ENCODE data around the gene RAB3A. TPM values are rescaled to one million over a fixed set of nuclear protein-coding genes. Genes with fewer than 3 reads are reported as not detected.

The RAB3A gene
- total and polyA plus RNA-seq, 9 of the 15 experiments (the other 6 are each of a cell fraction or from before 2014, with no cell fraction given) = 0.17 to 5.1 (median 0.90) TPM; not detected in 1

GRCh38 chr19:18171605-18172327, 32.1 kb downstream of the RAB3A start:
- peaks cover 14 to 35% of the 10 kb centered on the region in 2 experiments for H3K4me1 ChIP-seq (replicated peaks in 1 of 2; ENCODE audit: control insufficient read depth in 2 of 2, insufficient read depth in 2 of 2, low read length in 2 of 2)
- no peak overlapping the region for H3K4me2 ChIP-seq (ENCODE audit: insufficient read depth, low read length)
- H3K79me2 ChIP-seq (ENCODE audit: control insufficient read depth, insufficient read depth, low read length) = peaks cover 15% of the 10 kb centered on the region
- CTCF ChIA-PET (ENCODE audit: low intra/inter-chr PET ratio) = no interaction called here
- H3K9ac ChIP-seq (ENCODE audit: insufficient read depth in 1 of 2, low read depth in 2 of 2, low read length in 2 of 2) = no peak overlapping the region
- no peaks in the 10 kb centered on the region for H3K9me3 ChIP-seq (replicated peaks; ENCODE audit: control insufficient read depth, insufficient read depth, low read depth, low read length)
- H3K9me1 ChIP-seq (ENCODE audit: control insufficient read depth, insufficient read depth, low read length) = no peaks in the 10 kb centered on the region
- intact Hi-C loops (cut with micrococcal nuclease) (no loop called here), in situ Hi-C loops (cut with MboI) (no loop called here)
- H3K36me3 ChIP-seq (ENCODE audit: control insufficient read depth, insufficient read depth, low read length) = peaks cover 51% of the 10 kb centered on the region; the same call in 2 of the 3 replicates
- peak overlapping the region; percentile 37; the same call in 1 of the 3 replicates for H3K27ac ChIP-seq (ENCODE audit: extremely low read depth, low read depth, low read length)
- 48% methylated on average over 8 of the region's 8 CpGs for WGBS (ENCODE audit: insufficient coverage, low coverage, missing lambda C conversion rate)
- no peak overlapping the region for H3K4me3 ChIP-seq
- FAIRE-seq (no peak), DNase-seq (ENCODE audit: extremely low read depth in 1 of 4, low spot score in 3 of 4) (peak in 3 of 4 experiments; percentile 42 to 67 (median 66)), ATAC-seq (peak; percentile 23)
- 0 out of 2 replicates have a peak, but pooled peaks cover 4% of the 10 kb centered on the region for H4K20me1 ChIP-seq (replicated peaks; ENCODE audit: control insufficient read depth, insufficient read depth, low read length)
- no peak overlapping the region for H2AFZ ChIP-seq (ENCODE audit: low read depth, low read length)
- no peaks in the 10 kb centered on the region for H3K27me3 ChIP-seq (ENCODE audit: control insufficient read depth in 2 of 2, insufficient read depth in 2 of 2, low read length in 2 of 2)
- POLR2A ChIA-PET = interaction anchor here (0.6 to 1.0 kb wide), 3 partner anchors 16 to 172 kb away, joined by 3 read pairs; no protein-coding TSS in a partner anchor
- BruUV-seq (replicated peaks) = no TSS peak
- TF ChIP-seq PBX2 (CRISPR knock-in tag; IDR thresholded peaks at IDR 0.05; ENCODE audit: low read depth) (no peak), PBX2 (tag; conservative IDR thresholded peaks at IDR 0.05; ENCODE audit: low read depth) (no peak), ZNF121 (CRISPR knock-in tag; conservative IDR thresholded peaks at IDR 0.05) (no peak), POLR2AphosphoS5 (IDR thresholded peaks at IDR 0.05; ENCODE audit: control insufficient read depth, insufficient read depth, low read depth, low read length) (no peak), CBX1 (IDR thresholded peaks at IDR 0.05; ENCODE audit: low read depth) (0 out of 2 replicates have a peak, but pooled peaks have one; percentile 37), ZBTB33 (CRISPR knock-in tag; IDR thresholded peaks at IDR 0.05) (peak; percentile 70), ZNF140 (CRISPR knock-in tag; IDR thresholded peaks at IDR 0.05) (no peak), SRSF1 (IDR thresholded peaks at IDR 0.05; ENCODE audit: low read depth, low read length) (no peak), HDAC3 (IDR thresholded peaks at IDR 0.05; ENCODE audit: borderline replicate concordance, partially characterized antibody) (no peak), RERE (CRISPR knock-in tag; IDR thresholded peaks at IDR 0.05; ENCODE audit: borderline replicate concordance) (no peak)
